IPS-18a (cell line): ENCODE measurements around the gene HK3.

Experiments used
- H3K27ac ChIP-seq: one replicate; pipeline ENCODE4 v1.5.1; 2013; ENCODE audit warnings: low read length
- H3K27me3 ChIP-seq: one replicate; pipeline ENCODE4 v1.6.1; 2013; ENCODE audit warnings: mild to moderate bottlenecking, low read length; ENCODE audit not compliant: control insufficient read depth, insufficient read depth
- H3K36me3 ChIP-seq: one replicate; pipeline ENCODE4 v1.6.1; 2013; ENCODE audit warnings: low read depth, low read length; ENCODE audit not compliant: control insufficient read depth
- H3K4me1 ChIP-seq: one replicate; pipeline ENCODE4 v1.6.1; 2013; ENCODE audit warnings: low read depth, low read length; ENCODE audit not compliant: control insufficient read depth
- H3K4me3 ChIP-seq: one replicate; pipeline ENCODE4 v1.5.1; 2013; ENCODE audit warnings: low read length
- H3K9ac ChIP-seq: one replicate; pipeline ENCODE4 v1.6.1; 2013; ENCODE audit warnings: mild to moderate bottlenecking, low read length, moderate library complexity
- H3K9me3 ChIP-seq: one replicate; pipeline ENCODE4 v1.6.1; 2013; ENCODE audit warnings: low read depth, low read length; ENCODE audit not compliant: control insufficient read depth

The HK3 gene

GRCh38 chr5:176922817-176923216 lies 23.7 kb upstream of the HK3 start:
- no peak overlapping the region for H3K4me3 ChIP-seq
- H3K9me3 ChIP-seq: no peaks in the 10 kb centered on the region
- peaks cover 5% of the 10 kb centered on the region for H3K36me3 ChIP-seq

GRCh38 chr5:176921714-176922113 lies 22.6 kb upstream of the HK3 start:
- Histone ChIP-seq H3K36me3 (peaks cover 5% of the 10 kb centered on the region), H3K4me1 (no peaks in the 10 kb centered on the region), H3K9ac (no peak overlapping the region), H3K9me3 (no peaks in the 10 kb centered on the region), H3K27me3 (no peaks in the 10 kb centered on the region), H3K4me3 (no peak overlapping the region), H3K27ac (no peak overlapping the region)

More at GRCh38 chr5:176922817-176923216, 23.7 kb upstream of the HK3 start:
- Histone ChIP-seq H3K9ac (no peak overlapping the region), H3K27me3 (no peaks in the 10 kb centered on the region), H3K4me1 (no peaks in the 10 kb centered on the region), H3K27ac (no peak overlapping the region)

- Histone ChIP-seq H3K27ac (no peak overlapping the region), H3K9ac (no peak overlapping the region), H3K4me3 (no peak overlapping the region), H3K9me3 (no peaks in the 10 kb centered on the region), H3K27me3 (no peaks in the 10 kb centered on the region), H3K4me1 (no peaks in the 10 kb centered on the region), H3K36me3 (peaks cover 5% of the 10 kb centered on the region)
These were observed 19.5 kb upstream of the HK3 start for GRCh38 chr5:176918613-176919012.

GRCh38 chr5:176916337-176916736 lies 17.2 kb upstream of the HK3 start:
- no peak overlapping the region for H3K9ac ChIP-seq
- H3K4me1 ChIP-seq: peaks cover 4% of the 10 kb centered on the region
- no peaks in the 10 kb centered on the region for H3K27me3 ChIP-seq
- no peak overlapping the region for H3K4me3 ChIP-seq
- no peaks in the 10 kb centered on the region for H3K9me3 ChIP-seq
- peaks cover 10% of the 10 kb centered on the region for H3K36me3 ChIP-seq
- H3K27ac ChIP-seq: no peak overlapping the region

- H3K27me3 ChIP-seq: no peaks in the 10 kb centered on the region
- no peaks in the 10 kb centered on the region for H3K9me3 ChIP-seq
- H3K9ac ChIP-seq: no peak overlapping the region
- peaks cover 4% of the 10 kb centered on the region for H3K4me1 ChIP-seq
- H3K4me3 ChIP-seq: no peak overlapping the region
- no peak overlapping the region for H3K27ac ChIP-seq
- peaks cover 10% of the 10 kb centered on the region for H3K36me3 ChIP-seq
These were observed 16.8 kb upstream of the HK3 start for GRCh38 chr5:176915906-176916305.

GRCh38 chr5:176912115-176912514 lies 13.0 kb upstream of the HK3 start:
- no peaks in the 10 kb centered on the region for H3K27me3 ChIP-seq
- peaks cover 4% of the 10 kb centered on the region for H3K4me1 ChIP-seq
- no peaks in the 10 kb centered on the region for H3K9me3 ChIP-seq
- peaks cover 21% of the 10 kb centered on the region for H3K36me3 ChIP-seq
- H3K27ac ChIP-seq: no peak overlapping the region
- no peak overlapping the region for H3K9ac ChIP-seq
- no peak overlapping the region for H3K4me3 ChIP-seq

- Histone ChIP-seq H3K9me3 (no peaks in the 10 kb centered on the region), H3K27me3 (no peaks in the 10 kb centered on the region), H3K4me3 (no peak overlapping the region), H3K4me1 (peaks cover 4% of the 10 kb centered on the region), H3K36me3 (peaks cover 54% of the 10 kb centered on the region), H3K27ac (no peak overlapping the region), H3K9ac (no peak overlapping the region)
These were observed 9.7 kb upstream of the HK3 start for GRCh38 chr5:176908675-176909368.

GRCh38 chr5:176906796-176907195 lies 7.7 kb upstream of the HK3 start:
- no peaks in the 10 kb centered on the region for H3K9me3 ChIP-seq
- H3K27me3 ChIP-seq: no peaks in the 10 kb centered on the region
- no peaks in the 10 kb centered on the region for H3K4me1 ChIP-seq
- H3K4me3 ChIP-seq: no peak overlapping the region
- H3K9ac ChIP-seq: no peak overlapping the region
- peaks cover 64% of the 10 kb centered on the region for H3K36me3 ChIP-seq
- no peak overlapping the region for H3K27ac ChIP-seq

- no peaks in the 10 kb centered on the region for H3K4me1 ChIP-seq
- H3K9ac ChIP-seq: no peak overlapping the region
- H3K36me3 ChIP-seq: peaks cover 63% of the 10 kb centered on the region
- H3K9me3 ChIP-seq: no peaks in the 10 kb centered on the region
- no peak overlapping the region for H3K27ac ChIP-seq
- H3K4me3 ChIP-seq: no peak overlapping the region
- no peaks in the 10 kb centered on the region for H3K27me3 ChIP-seq
These were observed 7.0 kb upstream of the HK3 start for GRCh38 chr5:176906126-176906525.

GRCh38 chr5:176904276-176904675 lies 5.1 kb upstream of the HK3 start:
- H3K27ac ChIP-seq: no peak overlapping the region
- no peaks in the 10 kb centered on the region for H3K9me3 ChIP-seq
- H3K4me3 ChIP-seq: no peak overlapping the region
- peaks cover 63% of the 10 kb centered on the region for H3K36me3 ChIP-seq
- no peak overlapping the region for H3K9ac ChIP-seq
- H3K27me3 ChIP-seq: no peaks in the 10 kb centered on the region
- H3K4me1 ChIP-seq: peaks cover 2% of the 10 kb centered on the region

- no peak overlapping the region for H3K27ac ChIP-seq
- H3K9me3 ChIP-seq: no peaks in the 10 kb centered on the region
- H3K27me3 ChIP-seq: no peaks in the 10 kb centered on the region
- H3K4me3 ChIP-seq: no peak overlapping the region
- peaks cover 5% of the 10 kb centered on the region for H3K4me1 ChIP-seq
- peaks cover 56% of the 10 kb centered on the region for H3K36me3 ChIP-seq
- no peak overlapping the region for H3K9ac ChIP-seq
These were observed 3.9 kb upstream of the HK3 start for GRCh38 chr5:176902911-176903664.
